Activated CD4-positive, alpha-beta T cell treated with anti-CD3 and anti-CD28 coated beads, Interleukin-2, amount 50 U/mL, for 1 hour (primary cell): ENCODE data around the gene LCT.
"Not testable (repeated sequence)": the region's sequence is repeated elsewhere in the genome, so short reads cannot be mapped to it uniquely, and the experiment has no call there.

Source experiments
- DNase-seq: peaks from one replicate; pipeline ENCODE4 v3.0.0-alpha.2; 2020

The LCT gene

GRCh38 chr2:135836596-135837270 is at the start of gene LCT:
TSS of gene LCT (minus strand) at chr2:135837184. CDS start at chr2:135837169, 15 bp downstream.
- no peak for DNase-seq

- DNase-seq: no peak
Measured at GRCh38 chr2:135885709-135886108, 48.7 kb upstream of the LCT start.

- no peak for DNase-seq
Measured at GRCh38 chr2:135882415-135882814, 45.4 kb upstream of the LCT start.

- not testable (repeated sequence) for DNase-seq
Measured at GRCh38 chr2:135876770-135877169, 39.8 kb upstream of the LCT start.

GRCh38 chr2:135876066-135876711 is 39.2 kb upstream of the LCT start, which contains the start of gene MCM6:
TSS of gene MCM6 (minus strand) at chr2:135876443. CDS start at chr2:135876365, 78 bp downstream.
- peak; percentile 97 for DNase-seq

- peak; percentile 68 for DNase-seq
Measured at GRCh38 chr2:135875491-135876065, 38.6 kb upstream of the LCT start.

GRCh38 chr2:135874777-135875365 is 37.9 kb upstream of the LCT start:
- DNase-seq: no peak

GRCh38 chr2:135870571-135870970 is 33.6 kb upstream of the LCT start:
- DNase-seq: no peak

- no peak for DNase-seq
Measured at GRCh38 chr2:135863233-135863632, 26.2 kb upstream of the LCT start.

GRCh38 chr2:135862718-135863117 is 25.7 kb upstream of the LCT start:
- no peak for DNase-seq

GRCh38 chr2:135853401-135853800 is 16.4 kb upstream of the LCT start:
- no peak for DNase-seq

GRCh38 chr2:135851858-135852257 is 14.9 kb upstream of the LCT start:
- no peak for DNase-seq

- no peak for DNase-seq
Measured at GRCh38 chr2:135850892-135851668, 14.1 kb upstream of the LCT start.

- DNase-seq: no peak
Measured at GRCh38 chr2:135849087-135849486, 12.1 kb upstream of the LCT start.

GRCh38 chr2:135845997-135846396 is 9.0 kb upstream of the LCT start:
- no peak for DNase-seq

- no peak for DNase-seq
Measured at GRCh38 chr2:135845257-135845656, 8.3 kb upstream of the LCT start.

GRCh38 chr2:135844301-135844895 is 7.4 kb upstream of the LCT start:
- DNase-seq: no peak

- DNase-seq: no peak
Measured at GRCh38 chr2:135843671-135844070, 6.7 kb upstream of the LCT start.

GRCh38 chr2:135840601-135841000 is 3.6 kb upstream of the LCT start:
- DNase-seq: no peak

- no peak for DNase-seq
Measured at GRCh38 chr2:135839713-135840112, 2.7 kb upstream of the LCT start.

GRCh38 chr2:135838502-135838901 is 1.5 kb upstream of the LCT start:
- no peak for DNase-seq

GRCh38 chr2:135832891-135833290 is 4.1 kb downstream of the LCT start:
- DNase-seq: no peak
